Measurements from ENCODE around the gene ITGA11. TPM values are rescaled to one million over a fixed set of nuclear protein-coding genes. Genes with fewer than 3 reads are reported as not detected.
A peak's percentile ranks its signal among the peaks of the same experiment; 100 is the strongest.

Gene ITGA11
- total RNA-seq, 1 donor from 2014 or later: 0.53 TPM

- DNase-seq (ENCODE audit: low read depth) (peak; percentile 21), FAIRE-seq (no peak)
- H3K27me3 ChIP-seq (ENCODE audit: control insufficient read depth, insufficient read depth, low read length): no peaks in the 10 kb centered on the region
- no peaks in the 10 kb centered on the region for H3K36me3 ChIP-seq (ENCODE audit: control insufficient read depth, insufficient read depth, low read length)
- TF ChIP-seq CTCF (IDR thresholded peaks at IDR 0.05; ENCODE audit: insufficient read depth, low read length, severe bottlenecking): peak; percentile 67
- H3K4me3 ChIP-seq (ENCODE audit: low read depth, low read length): no peak overlapping the region
Observed at GRCh38 chr15:68372291-68372811, 59.6 kb downstream of the ITGA11 start.

DNA sequence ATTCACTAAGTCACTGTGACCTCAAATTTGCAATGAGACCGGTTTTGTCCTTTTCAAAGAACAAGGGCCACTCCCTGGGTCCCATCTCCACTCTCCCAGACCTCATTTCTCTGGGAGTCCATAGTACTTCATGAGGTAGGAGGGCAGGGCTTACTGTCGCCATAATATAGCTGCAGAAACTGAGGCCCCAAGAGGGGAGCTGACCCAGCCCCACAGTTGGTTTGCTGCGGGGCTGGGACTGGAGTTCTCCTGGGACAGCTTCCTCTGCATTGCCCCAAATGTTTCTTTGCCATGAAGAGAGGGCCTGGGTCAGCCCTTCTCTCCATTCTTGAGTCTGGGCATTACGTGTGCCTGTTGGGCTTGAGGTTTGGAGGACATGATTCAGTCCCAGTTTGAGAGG lies 60.1 kb downstream of the ITGA11 start:
- Histone ChIP-seq H3K36me3 (ENCODE audit: control insufficient read depth, insufficient read depth, low read length) (no peaks in the 10 kb centered on the region), H3K27me3 (ENCODE audit: control insufficient read depth, insufficient read depth, low read length) (no peaks in the 10 kb centered on the region), H3K4me3 (ENCODE audit: low read depth, low read length) (no peak overlapping the region)
- TF ChIP-seq CTCF (IDR thresholded peaks at IDR 0.05; ENCODE audit: insufficient read depth, low read length, severe bottlenecking): no peak
- FAIRE-seq (peak; percentile 7), DNase-seq (ENCODE audit: low read depth) (no peak)

- no peaks in the 10 kb centered on the region for H3K36me3 ChIP-seq (ENCODE audit: control insufficient read depth, insufficient read depth, low read length)
- TF ChIP-seq CTCF (IDR thresholded peaks at IDR 0.05; ENCODE audit: insufficient read depth, low read length, severe bottlenecking): no peak
- DNase-seq (ENCODE audit: low read depth) (no peak), FAIRE-seq (no peak)
- H3K27me3 ChIP-seq (ENCODE audit: control insufficient read depth, insufficient read depth, low read length): peaks cover 2% of the 10 kb centered on the region
- no peak overlapping the region for H3K4me3 ChIP-seq (ENCODE audit: low read depth, low read length)
Observed at GRCh38 chr15:68371160-68371559, 60.8 kb downstream of the ITGA11 start.

- no peak for DNase-seq (ENCODE audit: low read depth)
- no peak for FAIRE-seq
- peaks cover 2% of the 10 kb centered on the region for H3K27me3 ChIP-seq (ENCODE audit: control insufficient read depth, insufficient read depth, low read length)
- no peaks in the 10 kb centered on the region for H3K36me3 ChIP-seq (ENCODE audit: control insufficient read depth, insufficient read depth, low read length)
- no peak overlapping the region for H3K4me3 ChIP-seq (ENCODE audit: low read depth, low read length)
- TF ChIP-seq CTCF (IDR thresholded peaks at IDR 0.05; ENCODE audit: insufficient read depth, low read length, severe bottlenecking): no peak
Observed at GRCh38 chr15:68370768-68371151, 61.2 kb downstream of the ITGA11 start.

- FAIRE-seq: no peak
- peaks cover 2% of the 10 kb centered on the region for H3K27me3 ChIP-seq (ENCODE audit: control insufficient read depth, insufficient read depth, low read length)
- no peaks in the 10 kb centered on the region for H3K36me3 ChIP-seq (ENCODE audit: control insufficient read depth, insufficient read depth, low read length)
- no peak for TF ChIP-seq CTCF (IDR thresholded peaks at IDR 0.05; ENCODE audit: insufficient read depth, low read length, severe bottlenecking)
- no peak overlapping the region for H3K4me3 ChIP-seq (ENCODE audit: low read depth, low read length)
- no peak for DNase-seq (ENCODE audit: low read depth)
Observed at GRCh38 chr15:68369931-68370767, 61.8 kb downstream of the ITGA11 start.
